Sigmoid colon (tissue), 4 donors: ENCODE measurements around the gene EFNA2.

ENCODE experiments used
- CTCF ChIP-seq, 4 experiments: fragments of 450-650 bp in 3 of 4; fragments of 200-600 bp in 1 of 4; IDR thresholded peaks; one replicate each; pipeline ENCODE4 v1.5.1; 2016 to 2019; ENCODE audit warnings: antibody characterized with exemption in 4 of 4, mild to moderate bottlenecking in 3 of 4, moderate library complexity in 2 of 4
- EP300 ChIP-seq, 4 donors: sonication (generic); formaldehyde crosslinking; IDR thresholded peaks; one replicate each; pipeline ENCODE4 v1.6.1; 2017; ENCODE audit warnings: antibody characterized with exemption in 4 of 4
- POLR2A ChIP-seq, 2 donors: fragments of 450-650 bp; IDR thresholded peaks; one replicate each; pipeline ENCODE4 v1.6.1; 2016; ENCODE audit warnings: antibody characterized with exemption in 2 of 2, mild to moderate bottlenecking in 2 of 2, moderate library complexity in 2 of 2

DNA sequence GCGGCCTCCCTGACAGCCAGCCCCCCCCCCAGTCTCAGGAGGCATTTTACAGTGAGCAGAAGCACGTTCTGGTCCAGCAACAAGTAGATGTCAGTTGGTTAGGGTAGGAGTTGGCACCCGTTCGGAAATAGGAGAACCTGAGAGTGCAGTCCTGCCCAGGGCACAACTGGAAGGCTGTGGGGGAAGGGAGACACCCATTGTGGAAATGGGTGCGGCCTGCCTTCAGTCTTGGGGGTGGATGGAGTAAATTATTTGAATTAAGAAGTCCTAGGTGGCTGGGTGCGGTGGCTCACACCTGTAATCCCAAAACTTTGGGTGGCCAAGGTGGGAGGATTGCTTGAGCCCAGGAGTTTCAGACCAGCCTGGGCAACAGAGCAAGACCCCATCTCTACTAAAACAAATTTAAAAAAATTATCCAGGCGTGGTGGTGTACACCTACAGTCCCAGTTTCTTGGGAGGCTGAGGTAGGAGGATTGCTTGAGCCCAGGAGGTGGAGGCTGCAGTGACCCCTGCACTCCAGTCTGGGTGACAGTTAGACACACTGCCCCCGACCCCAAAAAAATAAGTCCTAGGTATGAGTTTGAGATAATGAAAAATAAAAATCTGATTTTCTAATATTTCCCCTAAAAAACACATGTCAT lies 15.3 kb upstream of the EFNA2 start:
- TF ChIP-seq POLR2A (IDR thresholded peaks at IDR 0.05) = no peak
- TF ChIP-seq CTCF (IDR thresholded peaks at IDR 0.05) = no peak
- peak in 1 of 4 donors; percentile 40 for TF ChIP-seq EP300 (IDR thresholded peaks at IDR 0.05)
